SW 1271 (cell line): ENCODE measurements around the gene PPP2R2D.

Experiments
- DNase-seq, 2 experiments: peaks; one replicate each; lab custom pipeline; 2025; lab: John Stamatoyannopoulos, UW

PPP2R2D gene

GRCh38 chr10:131998845-131999681, 98.3 kb downstream of the PPP2R2D start:
- DNase-seq, result no peak

- no peak for DNase-seq
These were observed 100.6 kb downstream of the PPP2R2D start for GRCh38 chr10:132001238-132001972.

GRCh38 chr10:132002004-132002403, 101.2 kb downstream of the PPP2R2D start:
- no peak for DNase-seq

DNA sequence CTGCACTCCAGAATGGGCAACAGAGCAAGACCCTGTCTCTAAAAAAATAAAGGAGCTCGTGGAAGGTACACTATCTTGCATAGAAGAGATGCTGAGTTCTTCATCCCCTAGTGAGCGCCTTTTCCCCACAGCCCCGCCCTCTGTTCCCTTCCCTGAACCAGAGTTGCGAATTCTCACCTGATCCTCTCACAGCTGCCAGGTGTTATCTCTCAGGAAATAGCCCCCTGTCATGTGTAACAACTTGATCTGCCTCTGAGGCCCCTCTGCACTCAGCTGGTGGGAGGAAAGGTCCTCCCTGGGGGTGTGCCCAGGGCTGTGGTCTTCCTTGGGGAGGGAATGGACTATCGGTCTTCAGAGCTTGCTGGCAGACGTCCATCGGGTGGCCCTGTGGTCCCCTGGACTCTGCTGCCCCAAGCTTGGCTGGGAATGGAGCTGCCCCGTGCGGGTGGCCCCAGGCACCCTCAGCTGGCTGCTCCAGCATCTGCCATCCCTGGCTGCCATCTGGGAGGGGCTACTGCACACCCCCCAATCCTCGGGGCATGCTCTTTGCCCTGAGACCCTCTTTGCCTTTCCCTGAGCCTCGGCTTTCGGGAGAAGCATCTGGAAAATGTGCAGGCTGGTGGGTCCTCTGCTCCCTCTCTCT, 102.6 kb downstream of the PPP2R2D start:
- DNase-seq, result no peak

- DNase-seq, result no peak
These were observed 103.2 kb downstream of the PPP2R2D start for GRCh38 chr10:132004052-132004451.

DNA sequence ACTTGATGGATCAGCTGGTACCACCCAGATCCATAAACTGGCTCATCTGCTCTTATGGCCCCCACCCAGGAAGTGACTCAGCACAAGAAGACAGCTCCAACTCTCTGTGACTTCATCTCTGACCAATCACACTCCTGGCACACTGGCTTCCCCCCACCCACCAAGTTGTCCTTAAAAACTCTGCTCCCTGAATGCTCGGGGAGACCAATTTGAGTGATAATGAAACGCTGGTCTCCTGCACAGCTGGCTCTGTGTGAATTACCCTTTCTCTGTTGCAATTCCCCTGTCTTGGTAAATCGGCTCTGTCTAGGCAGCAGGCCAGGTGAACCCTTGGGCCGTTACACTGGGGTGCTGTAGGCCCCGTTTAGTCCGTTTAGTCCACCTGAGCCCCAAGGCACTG, 104.3 kb downstream of the PPP2R2D start:
- no peak for DNase-seq

DNA sequence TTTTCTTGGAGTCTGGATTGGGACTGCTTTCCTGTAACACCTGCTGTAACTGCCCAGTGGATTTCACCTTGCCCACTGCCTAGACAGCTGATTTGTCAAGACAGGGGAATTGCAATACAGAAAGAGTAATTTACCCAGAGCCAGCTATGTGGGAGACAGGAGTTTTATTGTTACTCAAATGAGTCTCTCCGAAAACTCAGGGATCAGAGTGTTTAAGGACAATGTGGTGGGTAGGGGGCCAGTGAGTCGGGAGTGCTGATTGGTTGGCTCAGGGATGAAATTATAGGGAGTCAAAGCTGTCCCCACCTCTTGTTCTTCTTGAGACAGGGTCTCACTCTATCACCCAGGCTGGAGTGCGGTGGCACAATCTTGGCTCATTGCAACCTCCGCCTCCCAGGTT, 106.2 kb downstream of the PPP2R2D start:
- no peak for DNase-seq

GRCh38 chr10:132007681-132008080, 106.9 kb downstream of the PPP2R2D start:
- no peak for DNase-seq
